Loucy (cell line): ENCODE results near the gene LRRC27.
A peak's percentile ranks its signal among the peaks of the same experiment; 100 is the strongest.

Experiments
- H2AFZ ChIP-seq: fragments of 200-600 bp; sonication (generic); 2 replicates; pipeline ENCODE4 v1.6.0; 2016; ENCODE audit warnings: antibody characterized with exemption, mild to moderate bottlenecking, low read length, moderate library complexity
- H3F3A ChIP-seq: fragments of 200-600 bp; 2 replicates; pipeline ENCODE4 v1.6.0; 2016; ENCODE audit warnings: antibody characterized with exemption, low read depth, mild to moderate bottlenecking
- H3K27me3 ChIP-seq: fragments of 200-600 bp; sonication (generic); 2 replicates; pipeline ENCODE4 v1.6.1; 2014; ENCODE audit warnings: low read length, mild to moderate bottlenecking; ENCODE audit not compliant: insufficient read depth, poor library complexity, severe bottlenecking
- H3K36me3 ChIP-seq: fragments of 200-600 bp; sonication (generic); 2 replicates; pipeline ENCODE4 v1.6.1; 2016; ENCODE audit warnings: low read length; ENCODE audit not compliant: insufficient read depth
- H3K4me1 ChIP-seq: fragments of 200-600 bp; sonication (generic); 2 replicates; pipeline ENCODE4 v1.5.1; 2014; ENCODE audit warnings: low read length, mild to moderate bottlenecking; ENCODE audit not compliant: insufficient read depth, poor library complexity, severe bottlenecking
- H3K4me2 ChIP-seq: fragments of 200-600 bp; sonication (generic); 2 replicates; pipeline ENCODE4 v1.6.0; 2014; ENCODE audit warnings: antibody characterized with exemption, low read length, low read depth, mild to moderate bottlenecking; ENCODE audit not compliant: poor library complexity, severe bottlenecking
- H3K4me3 ChIP-seq: fragments of 200-600 bp; sonication (generic); 2 replicates; pipeline ENCODE4 v1.5.1; 2014; ENCODE audit warnings: low read length, mild to moderate bottlenecking, mixed read lengths; ENCODE audit not compliant: poor library complexity, severe bottlenecking
- H3K79me2 ChIP-seq: fragments of 200-600 bp; sonication (generic); 2 replicates; pipeline ENCODE4 v1.6.1; 2014; ENCODE audit warnings: low read length; ENCODE audit not compliant: insufficient read depth
- H3K9ac ChIP-seq: fragments of 200-600 bp; sonication (generic); 2 replicates; pipeline ENCODE4 v1.6.0; 2014; ENCODE audit warnings: mild to moderate bottlenecking, low read depth, low read length, moderate library complexity; ENCODE audit not compliant: poor library complexity, severe bottlenecking
- H3K9me2 ChIP-seq: fragments of 200-600 bp; sonication (generic); replicated peaks from 2 replicates; pipeline ENCODE4 v1.6.1; 2016; ENCODE audit warnings: low read depth, low read length, mixed read lengths
- H3K9me3 ChIP-seq: fragments of 200-600 bp; sonication (generic); 2 replicates; pipeline ENCODE4 v1.6.1; 2014; ENCODE audit warnings: mild to moderate bottlenecking, antibody characterized with exemption, low read length, low read depth; ENCODE audit not compliant: insufficient read depth
- H4K20me1 ChIP-seq: fragments of 200-600 bp; sonication (generic); 2 replicates; pipeline ENCODE4 v1.6.0; 2014; ENCODE audit warnings: antibody characterized with exemption, low read length, mild to moderate bottlenecking; ENCODE audit not compliant: insufficient read depth, poor library complexity, severe bottlenecking
- EZH2phosphoT487 ChIP-seq: fragments of 200-600 bp; IDR thresholded peaks from 2 replicates; pipeline ENCODE4 v1.6.1; 2018; ENCODE audit warnings: antibody characterized with exemption, mild to moderate bottlenecking, moderate library complexity, borderline replicate concordance
- TF ChIP-seq, protein P1 (sequence below): fragments of 200-600 bp; sonication (generic); conservative IDR thresholded peaks from 2 replicates; pipeline ENCODE4 v1.5.1; 2014; ENCODE audit warnings: mild to moderate bottlenecking, antibody characterized with exemption, low read length

LRRC27 gene

DNA sequence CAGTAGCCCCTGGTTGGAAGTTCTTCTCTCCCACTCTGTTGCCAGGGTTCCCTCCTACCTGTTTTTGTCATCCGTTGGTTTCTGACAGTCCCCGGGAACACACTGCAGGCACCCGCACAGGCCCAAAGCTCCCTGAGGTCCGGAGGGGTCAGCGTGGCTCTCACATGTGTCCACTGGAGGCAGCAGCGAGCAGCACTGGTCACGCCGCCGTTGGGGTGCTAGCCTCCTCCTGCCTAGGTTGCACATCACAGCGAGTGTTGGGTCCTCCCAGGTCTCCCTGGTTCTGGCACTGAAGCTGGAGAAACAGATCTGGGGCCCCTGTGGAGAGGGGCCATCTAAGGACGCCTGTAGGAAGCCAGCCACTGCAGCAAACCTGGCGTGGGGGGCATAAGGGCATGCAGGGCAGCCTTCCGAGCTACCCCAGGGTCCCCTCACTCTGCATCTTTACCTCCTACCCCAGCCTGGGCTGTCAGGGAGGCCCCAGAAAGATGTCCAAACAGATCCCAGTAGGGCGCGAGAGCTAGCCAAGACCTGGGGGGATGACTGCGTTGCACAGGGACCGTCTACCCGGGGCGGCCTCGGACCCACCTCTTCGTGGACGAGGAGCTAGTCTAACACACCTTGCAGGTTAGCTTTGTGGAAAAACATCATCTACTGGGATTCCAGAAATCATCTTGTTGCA, 28.9 kb downstream of the LRRC27 start:
- no peaks in the 10 kb centered on the region for H3K4me1 ChIP-seq
- no peaks in the 10 kb centered on the region for H3K9me2 ChIP-seq
- H3K36me3 ChIP-seq, result no peaks in the 10 kb centered on the region
- no peak overlapping the region for H3K4me2 ChIP-seq
- H3K79me2 ChIP-seq, result no peaks in the 10 kb centered on the region
- TF ChIP-seq, protein P1, sequence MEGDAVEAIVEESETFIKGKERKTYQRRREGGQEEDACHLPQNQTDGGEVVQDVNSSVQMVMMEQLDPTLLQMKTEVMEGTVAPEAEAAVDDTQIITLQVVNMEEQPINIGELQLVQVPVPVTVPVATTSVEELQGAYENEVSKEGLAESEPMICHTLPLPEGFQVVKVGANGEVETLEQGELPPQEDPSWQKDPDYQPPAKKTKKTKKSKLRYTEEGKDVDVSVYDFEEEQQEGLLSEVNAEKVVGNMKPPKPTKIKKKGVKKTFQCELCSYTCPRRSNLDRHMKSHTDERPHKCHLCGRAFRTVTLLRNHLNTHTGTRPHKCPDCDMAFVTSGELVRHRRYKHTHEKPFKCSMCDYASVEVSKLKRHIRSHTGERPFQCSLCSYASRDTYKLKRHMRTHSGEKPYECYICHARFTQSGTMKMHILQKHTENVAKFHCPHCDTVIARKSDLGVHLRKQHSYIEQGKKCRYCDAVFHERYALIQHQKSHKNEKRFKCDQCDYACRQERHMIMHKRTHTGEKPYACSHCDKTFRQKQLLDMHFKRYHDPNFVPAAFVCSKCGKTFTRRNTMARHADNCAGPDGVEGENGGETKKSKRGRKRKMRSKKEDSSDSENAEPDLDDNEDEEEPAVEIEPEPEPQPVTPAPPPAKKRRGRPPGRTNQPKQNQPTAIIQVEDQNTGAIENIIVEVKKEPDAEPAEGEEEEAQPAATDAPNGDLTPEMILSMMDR, result peak; percentile 85
- no peak for TF ChIP-seq EZH2phosphoT487
- H3K9ac ChIP-seq, result no peak overlapping the region
- no peak overlapping the region for H2AFZ ChIP-seq
- H3K9me3 ChIP-seq, result no peaks in the 10 kb centered on the region
- H3F3A ChIP-seq, result no peaks in the 10 kb centered on the region
- no peaks in the 10 kb centered on the region for H3K27me3 ChIP-seq
- H3K4me3 ChIP-seq, result no peak overlapping the region
- H4K20me1 ChIP-seq, result no peaks in the 10 kb centered on the region

DNA sequence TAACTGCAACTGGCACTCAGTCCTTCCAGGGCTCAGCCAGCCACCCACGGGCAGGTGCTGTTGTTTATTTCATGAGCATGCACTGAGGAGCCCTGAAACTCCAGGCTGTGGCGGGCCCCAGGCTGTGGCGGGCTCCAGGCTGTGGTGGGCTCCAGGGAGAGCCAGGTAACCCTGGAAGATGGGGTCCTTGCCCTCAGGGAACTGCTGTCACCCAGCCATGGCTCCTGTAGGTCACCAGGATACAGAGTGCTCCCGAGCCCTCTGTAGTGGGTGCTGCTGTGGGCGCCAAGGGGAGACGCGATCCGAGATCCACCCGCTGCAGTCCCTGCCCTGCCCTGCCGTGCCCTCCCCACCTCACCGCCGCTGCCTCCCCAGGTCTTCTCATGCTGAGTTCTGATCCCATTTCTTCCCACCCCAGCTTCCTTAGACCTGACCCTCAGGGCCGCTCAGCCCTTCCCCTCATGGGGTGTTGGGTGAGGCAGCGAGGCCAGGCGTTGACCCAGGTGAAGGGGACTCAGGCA, 29.6 kb downstream of the LRRC27 start:
- no peak overlapping the region for H2AFZ ChIP-seq
- no peak overlapping the region for H3K9ac ChIP-seq
- H4K20me1 ChIP-seq, result no peaks in the 10 kb centered on the region
- H3K9me2 ChIP-seq, result no peaks in the 10 kb centered on the region
- no peaks in the 10 kb centered on the region for H3K4me1 ChIP-seq
- no peaks in the 10 kb centered on the region for H3K9me3 ChIP-seq
- TF ChIP-seq EZH2phosphoT487, result no peak
- TF ChIP-seq, protein P1, result no peak
- H3K4me2 ChIP-seq, result no peak overlapping the region
- H3K27me3 ChIP-seq, result no peaks in the 10 kb centered on the region
- no peaks in the 10 kb centered on the region for H3K36me3 ChIP-seq
- H3F3A ChIP-seq, result no peaks in the 10 kb centered on the region
- no peaks in the 10 kb centered on the region for H3K79me2 ChIP-seq
- H3K4me3 ChIP-seq, result no peak overlapping the region

DNA sequence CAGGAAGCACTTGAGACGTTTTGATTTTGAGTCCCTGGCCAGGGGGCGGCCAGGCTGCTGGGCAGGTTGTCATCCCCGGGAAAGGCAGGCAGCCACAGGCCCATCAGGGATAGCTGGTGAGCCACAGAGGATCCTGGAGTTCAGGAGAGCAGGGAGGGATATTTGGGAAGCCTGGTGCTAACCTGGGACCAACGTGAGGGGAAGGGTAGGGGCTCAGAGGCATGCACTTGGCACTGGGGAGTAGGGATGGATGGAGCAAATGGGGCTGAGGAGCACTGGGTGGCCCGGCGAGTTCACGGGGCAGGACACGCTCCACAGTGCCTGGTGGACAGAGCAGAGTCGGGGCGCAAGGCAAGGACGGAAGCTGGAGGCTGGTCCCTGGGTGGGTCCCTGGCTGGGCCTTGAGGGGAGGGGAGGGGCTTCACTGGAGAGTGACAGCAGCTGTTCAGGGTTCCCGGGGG, 30.2 kb downstream of the LRRC27 start:
- Histone ChIP-seq H3F3A (no peaks in the 10 kb centered on the region), H3K9ac (no peak overlapping the region), H3K79me2 (no peaks in the 10 kb centered on the region)

More for the DNA sequence above, 30.2 kb downstream of the LRRC27 start:
- Histone ChIP-seq H3K9me2 (no peaks in the 10 kb centered on the region), H3K4me3 (no peak overlapping the region), H4K20me1 (no peaks in the 10 kb centered on the region), H3K27me3 (no peaks in the 10 kb centered on the region), H3K4me1 (no peaks in the 10 kb centered on the region), H2AFZ (no peak overlapping the region), H3K9me3 (no peaks in the 10 kb centered on the region), H3K4me2 (no peak overlapping the region), H3K36me3 (no peaks in the 10 kb centered on the region)
- TF ChIP-seq EZH2phosphoT487, result no peak
- TF ChIP-seq, protein P1, result no peak
